ENCODE data around the gene CBLN2. TPM values are rescaled to one million over a fixed set of nuclear protein-coding genes. Genes with fewer than 3 reads are reported as not detected.

Gene CBLN2
- polyA plus RNA-seq, 2 of the 4 experiments (the other 2 are of a cell fraction), result 0.27 to 0.32 TPM

DNA sequence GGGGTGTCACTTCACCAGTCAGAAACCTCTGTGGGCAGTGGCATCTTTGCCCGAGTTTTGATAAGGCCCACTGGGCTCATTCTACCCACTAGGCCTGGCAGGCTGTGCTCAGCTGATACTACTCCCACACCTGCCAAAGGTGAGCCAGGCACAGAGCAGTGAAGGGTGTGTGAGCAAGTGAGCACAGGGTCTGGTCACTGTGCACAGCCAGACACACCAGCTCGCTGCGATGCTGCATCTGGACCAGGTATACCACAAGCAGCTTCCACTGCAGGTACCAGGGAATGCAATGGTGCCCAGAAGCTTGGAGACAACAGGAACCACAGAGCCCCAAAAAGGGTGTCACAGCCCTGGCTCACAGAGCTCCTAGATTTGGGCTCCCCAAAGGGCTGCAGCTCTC, 40.6 kb upstream of the CBLN2 start:
- Histone ChIP-seq H3K9me3 (no peaks in the 10 kb centered on the region), H3K27ac (no peak overlapping the region), H3K4me2 (no peak overlapping the region), H3K4me1 (no peaks in the 10 kb centered on the region), H3K4me3 (no peak overlapping the region)
- ATAC-seq (no peak), FAIRE-seq (no peak), DNase-seq (ENCODE audit: low read depth in 1 of 2, low spot score in 1 of 2) (no peak)
- TF ChIP-seq, protein P1, sequence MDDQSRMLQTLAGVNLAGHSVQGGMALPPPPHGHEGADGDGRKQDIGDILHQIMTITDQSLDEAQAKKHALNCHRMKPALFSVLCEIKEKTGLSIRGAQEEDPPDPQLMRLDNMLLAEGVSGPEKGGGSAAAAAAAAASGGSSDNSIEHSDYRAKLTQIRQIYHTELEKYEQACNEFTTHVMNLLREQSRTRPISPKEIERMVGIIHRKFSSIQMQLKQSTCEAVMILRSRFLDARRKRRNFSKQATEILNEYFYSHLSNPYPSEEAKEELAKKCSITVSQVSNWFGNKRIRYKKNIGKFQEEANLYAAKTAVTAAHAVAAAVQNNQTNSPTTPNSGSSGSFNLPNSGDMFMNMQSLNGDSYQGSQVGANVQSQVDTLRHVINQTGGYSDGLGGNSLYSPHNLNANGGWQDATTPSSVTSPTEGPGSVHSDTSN (IDR thresholded peaks at IDR 0.05), result no peak
- TF ChIP-seq RARB (CRISPR knock-in tag; IDR thresholded peaks at IDR 0.05) (no peak), NPAS2 (CRISPR knock-in tag; IDR thresholded peaks at IDR 0.05; ENCODE audit: borderline replicate concordance) (no peak), NR3C1 (IDR thresholded peaks at IDR 0.05) (no peak), SREBF2 (IDR thresholded peaks at IDR 0.05) (no peak), TP53 (CRISPR knock-in tag; IDR thresholded peaks at IDR 0.05) (no peak), CBX8 (IDR thresholded peaks at IDR 0.05) (no peak), HEYL (CRISPR knock-in tag; IDR thresholded peaks at IDR 0.05) (no peak)
- TF ChIP-seq, protein P2, sequence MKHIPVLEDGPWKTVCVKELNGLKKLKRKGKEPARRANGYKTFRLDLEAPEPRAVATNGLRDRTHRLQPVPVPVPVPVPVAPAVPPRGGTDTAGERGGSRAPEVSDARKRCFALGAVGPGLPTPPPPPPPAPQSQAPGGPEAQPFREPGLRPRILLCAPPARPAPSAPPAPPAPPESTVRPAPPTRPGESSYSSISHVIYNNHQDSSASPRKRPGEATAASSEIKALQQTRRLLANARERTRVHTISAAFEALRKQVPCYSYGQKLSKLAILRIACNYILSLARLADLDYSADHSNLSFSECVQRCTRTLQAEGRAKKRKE (CRISPR knock-in tag; IDR thresholded peaks at IDR 0.05; ENCODE audit: low read depth), result no peak
- ChIA-PET POLR2A (interaction anchor here (0.7 kb wide), 1 partner anchor 1754 kb away, joined by 4 read pairs; no protein-coding TSS in a partner anchor), CTCF (no interaction called here)
- WGBS (ENCODE audit: missing lambda C conversion rate), result 0% methylated on average over 1 of the region's 3 CpGs

DNA sequence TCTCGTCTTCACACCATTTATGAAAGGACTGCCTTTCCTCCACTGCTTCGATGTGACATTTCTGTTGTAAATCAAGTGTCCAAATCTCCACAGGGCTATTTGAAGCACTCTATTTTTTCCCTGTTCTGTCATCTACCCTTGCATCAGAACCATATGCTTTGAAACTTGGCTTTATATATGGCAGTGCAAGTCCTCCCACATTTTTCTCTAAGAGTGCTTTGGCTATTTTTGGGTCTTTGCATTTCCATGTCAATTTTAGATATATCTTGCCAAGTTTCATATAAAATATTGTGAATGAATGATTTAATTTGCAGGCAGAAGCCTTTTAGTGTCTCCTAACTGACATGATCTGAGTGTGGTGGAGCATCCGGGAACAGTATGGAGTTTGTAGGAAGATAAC, 37.8 kb upstream of the CBLN2 start:
- DNase-seq (ENCODE audit: low read depth in 1 of 2, low spot score in 1 of 2) (no peak), FAIRE-seq (no peak), ATAC-seq (no peak)
- Histone ChIP-seq H3K9me3 (no peaks in the 10 kb centered on the region), H3K27ac (no peak overlapping the region), H3K4me1 (no peaks in the 10 kb centered on the region), H3K4me2 (no peak overlapping the region), H3K4me3 (no peak overlapping the region)
- 52% methylated on average over 3 of the region's 3 CpGs for WGBS (ENCODE audit: missing lambda C conversion rate)
- POLR2A ChIA-PET, result no interaction called here
- TF ChIP-seq SREBF2 (IDR thresholded peaks at IDR 0.05), result no peak
- CTCF ChIA-PET, result no interaction called here

DNA sequence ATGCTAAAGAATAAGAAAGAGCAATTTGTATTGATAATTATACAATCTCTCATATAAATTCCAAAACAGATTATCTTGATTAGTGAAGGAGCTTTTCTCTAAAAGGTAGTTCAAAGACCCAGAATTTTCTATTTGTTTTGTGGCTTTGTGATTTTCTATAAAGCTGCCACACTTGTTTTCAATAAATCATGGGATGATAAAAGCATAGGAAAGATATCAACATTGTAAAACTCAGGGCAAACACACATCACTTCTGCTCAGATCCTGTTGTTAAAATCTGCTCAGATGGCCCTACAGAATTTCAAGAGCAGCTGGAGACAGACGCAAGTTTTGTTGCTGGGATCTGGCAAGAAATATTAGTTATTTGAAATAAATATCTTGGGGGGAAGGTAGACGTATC, 28.8 kb upstream of the CBLN2 start:
- POLR2A ChIA-PET, result no interaction called here
- ATAC-seq (no peak), DNase-seq (ENCODE audit: low read depth in 1 of 2, low spot score in 1 of 2) (no peak), FAIRE-seq (no peak)
- H3K4me3 ChIP-seq, result no peak overlapping the region
- no peaks in the 10 kb centered on the region for H3K4me1 ChIP-seq
- no peak for TF ChIP-seq POLR2A (IDR thresholded peaks at IDR 0.05; ENCODE audit: low read length)
- TF ChIP-seq MAFK (IDR thresholded peaks at IDR 0.05; ENCODE audit: partially characterized antibody), result no peak
- no peak for TF ChIP-seq ZNF302 (CRISPR knock-in tag; IDR thresholded peaks at IDR 0.05)
- no peak for TF ChIP-seq ZC3H11A (IDR thresholded peaks at IDR 0.05)
- no peak for TF ChIP-seq CBX8 (IDR thresholded peaks at IDR 0.05)
- no peak for TF ChIP-seq MAZ (IDR thresholded peaks at IDR 0.05; ENCODE audit: borderline replicate concordance, low read depth, low read length)
- no peak for TF ChIP-seq ESRRA (IDR thresholded peaks at IDR 0.05; ENCODE audit: borderline replicate concordance, low read length)
- TF ChIP-seq HOXA7 (CRISPR knock-in tag; IDR thresholded peaks at IDR 0.05), result no peak
- TF ChIP-seq, protein P3, sequence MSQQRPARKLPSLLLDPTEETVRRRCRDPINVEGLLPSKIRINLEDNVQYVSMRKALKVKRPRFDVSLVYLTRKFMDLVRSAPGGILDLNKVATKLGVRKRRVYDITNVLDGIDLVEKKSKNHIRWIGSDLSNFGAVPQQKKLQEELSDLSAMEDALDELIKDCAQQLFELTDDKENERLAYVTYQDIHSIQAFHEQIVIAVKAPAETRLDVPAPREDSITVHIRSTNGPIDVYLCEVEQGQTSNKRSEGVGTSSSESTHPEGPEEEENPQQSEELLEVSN (IDR thresholded peaks at IDR 0.05; ENCODE audit: borderline replicate concordance, low read depth), result no peak
- TF ChIP-seq FOSL2 (IDR thresholded peaks at IDR 0.05), result no peak
- no peak for TF ChIP-seq FOSL2 (CRISPR knock-in tag; IDR thresholded peaks at IDR 0.05)
- TF ChIP-seq, protein P4, sequence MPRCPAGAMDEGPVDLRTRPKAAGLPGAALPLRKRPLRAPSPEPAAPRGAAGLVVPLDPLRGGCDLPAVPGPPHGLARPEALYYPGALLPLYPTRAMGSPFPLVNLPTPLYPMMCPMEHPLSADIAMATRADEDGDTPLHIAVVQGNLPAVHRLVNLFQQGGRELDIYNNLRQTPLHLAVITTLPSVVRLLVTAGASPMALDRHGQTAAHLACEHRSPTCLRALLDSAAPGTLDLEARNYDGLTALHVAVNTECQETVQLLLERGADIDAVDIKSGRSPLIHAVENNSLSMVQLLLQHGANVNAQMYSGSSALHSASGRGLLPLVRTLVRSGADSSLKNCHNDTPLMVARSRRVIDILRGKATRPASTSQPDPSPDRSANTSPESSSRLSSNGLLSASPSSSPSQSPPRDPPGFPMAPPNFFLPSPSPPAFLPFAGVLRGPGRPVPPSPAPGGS (IDR thresholded peaks at IDR 0.05), result no peak
- no peak for TF ChIP-seq MYC (IDR thresholded peaks at IDR 0.05; ENCODE audit: borderline replicate concordance, low read length)
- TF ChIP-seq KDM1A (IDR thresholded peaks at IDR 0.05; ENCODE audit: low read depth), result no peak
- no peak for TF ChIP-seq NFE2L2 (conservative IDR thresholded peaks at IDR 0.05; ENCODE audit: low read length)
- CTCF ChIA-PET, result no interaction called here
- H3K27ac ChIP-seq, result no peak overlapping the region
- 37% methylated on average over 2 of the region's 2 CpGs for WGBS (ENCODE audit: missing lambda C conversion rate)
- no peaks in the 10 kb centered on the region for H3K9me3 ChIP-seq
- no peak overlapping the region for H3K4me2 ChIP-seq
